GM12875 (cell line): ENCODE measurements around the gene VPS41.

Source experiments
- H3K4me3 ChIP-seq: one replicate; pipeline ENCODE4 v1.5.1; 2011; ENCODE audit warnings: low read depth, low read length, control low read depth
- TF ChIP-seq, protein P1 (sequence below): IDR thresholded peaks from 2 replicates; pipeline ENCODE4 v1.5.1; 2011; ENCODE audit warnings: low read depth, mild to moderate bottlenecking, control low read depth, inconsistent platforms, low read length, moderate library complexity, borderline replicate concordance; ENCODE audit not compliant: insufficient read depth

Gene VPS41

DNA sequence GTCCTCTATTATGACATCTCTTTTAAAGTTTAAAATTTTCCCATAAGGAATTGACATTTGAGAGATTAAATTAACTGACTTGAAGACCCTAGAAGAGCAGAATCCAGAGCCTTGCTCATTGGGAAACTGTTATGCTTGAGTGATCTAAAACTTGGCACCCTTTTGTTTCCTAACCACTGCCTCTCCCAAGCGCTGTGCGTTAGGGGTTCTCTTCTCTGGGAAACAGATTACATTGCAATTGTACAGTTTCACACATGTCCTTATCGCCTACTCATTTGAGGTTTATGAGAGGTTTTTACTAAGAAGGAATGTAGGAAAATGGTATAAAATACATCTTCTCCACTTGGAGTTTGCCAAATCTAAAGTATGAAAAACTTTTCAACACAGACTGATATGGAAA, 151.1 kb downstream of the VPS41 start:
- TF ChIP-seq, protein P1, sequence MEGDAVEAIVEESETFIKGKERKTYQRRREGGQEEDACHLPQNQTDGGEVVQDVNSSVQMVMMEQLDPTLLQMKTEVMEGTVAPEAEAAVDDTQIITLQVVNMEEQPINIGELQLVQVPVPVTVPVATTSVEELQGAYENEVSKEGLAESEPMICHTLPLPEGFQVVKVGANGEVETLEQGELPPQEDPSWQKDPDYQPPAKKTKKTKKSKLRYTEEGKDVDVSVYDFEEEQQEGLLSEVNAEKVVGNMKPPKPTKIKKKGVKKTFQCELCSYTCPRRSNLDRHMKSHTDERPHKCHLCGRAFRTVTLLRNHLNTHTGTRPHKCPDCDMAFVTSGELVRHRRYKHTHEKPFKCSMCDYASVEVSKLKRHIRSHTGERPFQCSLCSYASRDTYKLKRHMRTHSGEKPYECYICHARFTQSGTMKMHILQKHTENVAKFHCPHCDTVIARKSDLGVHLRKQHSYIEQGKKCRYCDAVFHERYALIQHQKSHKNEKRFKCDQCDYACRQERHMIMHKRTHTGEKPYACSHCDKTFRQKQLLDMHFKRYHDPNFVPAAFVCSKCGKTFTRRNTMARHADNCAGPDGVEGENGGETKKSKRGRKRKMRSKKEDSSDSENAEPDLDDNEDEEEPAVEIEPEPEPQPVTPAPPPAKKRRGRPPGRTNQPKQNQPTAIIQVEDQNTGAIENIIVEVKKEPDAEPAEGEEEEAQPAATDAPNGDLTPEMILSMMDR = no peak
- no peak overlapping the region for H3K4me3 ChIP-seq

DNA sequence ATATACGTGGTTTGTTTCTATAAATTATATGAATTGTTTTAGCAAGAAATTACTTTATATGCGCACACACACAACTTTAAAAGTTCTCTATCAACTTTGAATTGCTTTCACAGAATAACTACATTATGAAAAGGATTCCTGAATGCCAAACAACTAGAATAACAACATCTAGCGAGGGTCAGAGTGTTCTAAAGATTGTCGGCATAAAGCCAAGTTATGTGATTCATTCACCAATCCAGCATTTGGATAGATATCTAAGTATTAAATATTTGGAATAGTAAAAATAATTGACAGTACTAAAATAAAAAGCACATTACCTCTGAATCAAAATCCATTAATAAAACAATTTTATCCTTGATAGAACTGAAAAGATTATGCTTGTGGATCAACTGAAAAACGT, 152.5 kb downstream of the VPS41 start:
- H3K4me3 ChIP-seq = no peak overlapping the region
- TF ChIP-seq, protein P1 = no peak

DNA sequence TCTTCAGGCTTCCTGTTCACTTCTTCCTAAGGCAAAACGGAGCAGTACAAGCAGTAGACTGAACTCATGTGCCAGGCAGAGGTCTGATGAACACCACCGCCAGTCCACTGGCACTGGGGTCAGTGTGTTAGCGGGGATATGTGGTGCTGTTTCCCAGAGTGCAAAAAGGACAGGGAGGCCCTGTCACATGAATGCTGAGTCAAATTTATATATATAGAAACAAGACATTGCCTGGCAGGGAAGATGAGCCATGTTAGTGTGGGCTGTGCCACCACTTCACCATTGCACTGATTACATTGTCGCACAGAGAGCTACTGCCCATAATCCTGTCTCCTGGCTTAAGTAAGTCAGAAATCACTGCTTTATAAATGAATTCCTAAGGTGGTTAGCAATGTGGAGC, 155.6 kb downstream of the VPS41 start:
- H3K4me3 ChIP-seq = no peak overlapping the region
- TF ChIP-seq, protein P1 = no peak

DNA sequence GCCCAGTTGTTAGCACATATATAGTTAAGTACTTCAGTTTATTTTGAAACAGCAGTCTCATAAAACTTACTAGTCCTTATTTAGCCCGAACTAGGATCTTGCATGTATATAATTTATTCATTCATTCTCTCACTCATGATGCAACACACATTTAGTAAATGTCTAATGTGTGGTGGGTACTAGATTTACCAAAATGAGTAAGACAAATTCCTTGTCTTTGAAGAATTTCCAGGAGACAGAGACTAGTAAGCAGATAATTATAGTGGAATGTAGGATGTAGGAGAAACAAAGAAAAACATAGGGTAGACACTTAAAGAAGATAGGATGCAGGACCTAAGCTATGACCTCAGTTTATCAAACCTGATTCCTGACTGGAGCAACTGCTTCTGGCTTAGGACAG, 157.6 kb downstream of the VPS41 start:
- H3K4me3 ChIP-seq = no peak overlapping the region
- TF ChIP-seq, protein P1 = no peak

DNA sequence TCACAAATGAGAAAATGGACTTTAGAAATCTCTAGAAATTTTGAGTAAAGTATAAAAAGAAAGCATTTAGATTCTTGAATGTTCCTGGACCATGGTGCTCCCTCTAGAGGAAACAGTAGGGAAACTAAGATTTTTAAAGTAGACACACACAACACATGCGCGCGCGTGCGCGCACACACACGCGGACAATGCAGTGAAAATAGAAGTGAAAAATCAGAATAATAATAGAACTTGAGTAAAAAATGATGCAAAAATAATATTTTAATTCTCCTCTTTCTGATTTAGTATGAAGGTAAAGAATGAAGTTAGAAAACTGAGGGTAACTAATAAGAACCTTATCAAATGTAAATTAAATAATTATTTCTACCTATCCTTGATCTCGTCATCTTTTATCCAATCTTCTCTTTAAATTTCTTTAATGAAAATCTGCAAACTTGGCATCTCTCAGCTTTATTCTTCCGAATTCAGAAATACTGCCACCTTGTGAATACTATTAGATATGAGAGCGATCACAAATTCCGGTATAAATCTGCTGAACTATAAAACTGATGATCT, 160.9 kb downstream of the VPS41 start:
- H3K4me3 ChIP-seq = no peak overlapping the region
- TF ChIP-seq, protein P1 = no peak

DNA sequence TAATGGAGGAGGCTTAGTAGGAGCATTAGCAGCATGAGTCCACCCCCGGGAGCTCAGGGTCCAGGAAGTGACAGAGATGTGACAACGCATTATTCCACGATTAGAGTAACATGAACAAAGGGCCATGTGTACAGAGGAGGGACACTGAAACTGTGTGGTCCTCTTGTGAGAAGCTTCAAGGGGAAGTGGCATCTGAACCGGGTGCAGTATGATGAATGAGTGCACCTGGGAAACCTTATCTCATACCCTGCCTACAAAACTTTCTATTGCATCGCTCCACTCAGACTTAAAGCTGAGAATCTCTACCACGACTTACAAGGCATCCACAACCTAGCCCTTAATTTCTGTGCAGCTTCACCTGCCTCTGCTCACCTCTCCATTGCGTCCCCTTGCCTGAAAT, 162.6 kb downstream of the VPS41 start:
- TF ChIP-seq, protein P1 = no peak
- no peak overlapping the region for H3K4me3 ChIP-seq

DNA sequence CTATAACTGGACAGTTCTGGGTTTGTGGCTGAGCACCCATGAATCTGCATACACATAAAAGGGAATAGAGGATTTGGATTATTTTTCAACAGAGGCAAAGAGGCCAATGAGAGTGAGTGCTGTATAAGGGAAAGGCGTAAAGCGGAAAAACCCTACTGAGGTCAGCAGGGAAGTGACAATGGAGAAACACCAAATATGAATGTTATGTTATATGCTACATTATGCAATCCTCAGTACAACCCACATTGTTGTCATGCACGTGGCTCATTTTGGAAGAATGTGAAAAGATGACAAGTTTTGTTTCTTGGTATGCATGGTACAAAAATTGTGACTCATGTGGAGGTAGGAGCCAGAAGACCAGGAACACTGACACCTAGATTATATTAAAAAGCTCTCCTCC, 164.2 kb downstream of the VPS41 start:
- TF ChIP-seq, protein P1 = no peak
- no peak overlapping the region for H3K4me3 ChIP-seq
